A549 (cell line): ENCODE results near the gene ENDOG. TPM values are rescaled to one million over a fixed set of nuclear protein-coding genes. Genes with fewer than 3 reads are reported as not detected.

Experiments
- ATAC-seq, 2 experiments: fragments of 200-7000 bp in 1 of 2; fragments of >200 bp in 1 of 2; cut with Nextera tagmentation in 1 of 2; cut with Tn5 transposase in 1 of 2; 3 replicates each; pipeline versions ENCODE4 v1.8.0 to v1.9.1; 2018 to 2020; ENCODE audit warnings: mild to moderate bottlenecking in 1 of 2, moderate library complexity in 1 of 2
- CTCF ChIA-PET: fragments of 300-600 bp; sonication (Branson Sonifier 250); formaldehyde crosslinking; extraction: SDS; loops from one replicate; lab custom pipeline; 2021; ENCODE audit warnings: antibody characterized with exemption, inconsistent platforms; lab: Yijun Ruan, JAX
- POLR2A ChIA-PET: fragments of 350-600 bp; formaldehyde crosslinking; extraction: SDS; loops from one replicate; lab custom pipeline; 2021; ENCODE audit warnings: antibody characterized with exemption, inconsistent platforms; lab: Yijun Ruan, JAX
- DNase-seq, 2 experiments: peaks; one replicate each; pipeline versions ENCODE4 v3.0.0 to v3.0.0-alpha.2; 2011 to 2016; ENCODE audit warnings: low read depth in 1 of 2, low spot score in 1 of 2
- FAIRE-seq: peaks from 2 replicates; lab custom pipeline; 2011; peaks lifted over from hg19 to GRCh38; lab: Jason Lieb, UNC
- H3K27ac ChIP-seq, 2 experiments: fragments of >200 bp; sonication (Bioruptor Twin); formaldehyde crosslinking; 3 replicates each; pipeline ENCODE4 v1.5.1; 2016 to 2017
- H3K4me1 ChIP-seq: fragments of >200 bp; sonication (Bioruptor Twin); formaldehyde crosslinking; 3 replicates; pipeline ENCODE4 v1.6.1; 2016
- H3K4me2 ChIP-seq: fragments of >200 bp; sonication (Bioruptor Twin); formaldehyde crosslinking; 3 replicates; pipeline ENCODE4 v1.6.1; 2016
- H3K4me3 ChIP-seq: fragments of >200 bp; sonication (Bioruptor Twin); formaldehyde crosslinking; 3 replicates; pipeline ENCODE4 v1.5.1; 2016
- H3K9me3 ChIP-seq: fragments of >200 bp; sonication (Bioruptor Twin); formaldehyde crosslinking; 3 replicates; pipeline ENCODE4 v1.6.1; 2016
- ATOH8 ChIP-seq: fragments of 250-450 bp; sonication (Bioruptor Pico); IDR thresholded peaks from 2 replicates; pipeline ENCODE4 v1.5.0; 2020; ENCODE audit warnings: low read depth, mild to moderate bottlenecking, moderate library complexity
- CBX8 ChIP-seq: fragments of 200-600 bp; sonication (generic); IDR thresholded peaks from 2 replicates; pipeline ENCODE4 v1.6.1; 2016
- FOSB ChIP-seq: fragments of 250-450 bp; sonication (Bioruptor Pico); IDR thresholded peaks from 2 replicates; pipeline ENCODE4 v1.5.0; 2020; ENCODE audit warnings: mild to moderate bottlenecking, moderate library complexity
- FOXS1 ChIP-seq: fragments of 250-450 bp; sonication (Bioruptor Pico); IDR thresholded peaks from 2 replicates; pipeline ENCODE4 v1.5.0; 2020; ENCODE audit warnings: mild to moderate bottlenecking, moderate library complexity
- HDAC2 ChIP-seq: fragments of 200-600 bp; sonication (generic); IDR thresholded peaks from 2 replicates; pipeline ENCODE4 v1.6.1; 2016
- HMGXB4 ChIP-seq: fragments of 250-450 bp; sonication (Bioruptor Pico); IDR thresholded peaks from 2 replicates; pipeline ENCODE4 v1.5.0; 2021; ENCODE audit warnings: mild to moderate bottlenecking, moderate library complexity, borderline replicate concordance
- HOXB13 ChIP-seq: fragments of 250-450 bp; sonication (Bioruptor Pico); IDR thresholded peaks from 2 replicates; pipeline ENCODE4 v1.5.0; 2020; ENCODE audit warnings: low read depth, mild to moderate bottlenecking, moderate library complexity
- JUNB ChIP-seq: fragments of >200 bp; sonication (Bioruptor Twin); formaldehyde crosslinking; IDR thresholded peaks from 2 replicates; pipeline ENCODE4 v1.6.1; 2016
- MAZ ChIP-seq: fragments of 150-350 bp; IDR thresholded peaks from 2 replicates; pipeline ENCODE4 v1.6.1; 2014; ENCODE audit warnings: antibody characterized with exemption, low read depth, low read length, borderline replicate concordance
- MYC ChIP-seq: IDR thresholded peaks from 2 replicates; pipeline ENCODE4 v1.6.1; 2012; ENCODE audit warnings: mild to moderate bottlenecking, inconsistent platforms, low read length, improper control_type of control experiment, borderline replicate concordance
- NFE2L2 ChIP-seq: fragments of 150-350 bp; conservative IDR thresholded peaks from 2 replicates; pipeline ENCODE4 v1.6.1; 2014; ENCODE audit warnings: low read length
- NR3C1 ChIP-seq: fragments of >200 bp; sonication (Bioruptor Twin); formaldehyde crosslinking; IDR thresholded peaks from 3 replicates; pipeline ENCODE4 v1.6.1; 2017
- PBX3 ChIP-seq: IDR thresholded peaks from 2 replicates; pipeline ENCODE4 v1.6.1; 2012
- RCOR1 ChIP-seq: fragments of 150-350 bp; IDR thresholded peaks from 2 replicates; pipeline ENCODE4 v1.6.1; 2014; ENCODE audit warnings: antibody characterized with exemption, low read length, low read depth
- RNF2 ChIP-seq: fragments of 200-600 bp; sonication (generic); IDR thresholded peaks from 2 replicates; pipeline ENCODE4 v1.6.1; 2016; ENCODE audit warnings: low read depth, mild to moderate bottlenecking, antibody characterized with exemption, moderate library complexity, borderline replicate concordance
- SMC3 ChIP-seq: fragments of >200 bp; sonication (Bioruptor Twin); formaldehyde crosslinking; IDR thresholded peaks from 3 replicates; pipeline ENCODE4 v1.6.1; 2018; ENCODE audit warnings: inconsistent platforms
- USF2 ChIP-seq: fragments of 450-650 bp; IDR thresholded peaks from 2 replicates; pipeline ENCODE4 v1.6.1; 2014; ENCODE audit warnings: antibody characterized with exemption
- ZNF302 ChIP-seq: fragments of 250-450 bp; sonication (Bioruptor Pico); IDR thresholded peaks from 2 replicates; pipeline ENCODE4 v1.9.0; 2021; ENCODE audit warnings: inconsistent platforms, mild to moderate bottlenecking, moderate library complexity
- ZSCAN20 ChIP-seq: fragments of 250-450 bp; sonication (Bioruptor Pico); IDR thresholded peaks from 2 replicates; pipeline ENCODE4 v1.8.0; 2022; ENCODE audit warnings: mild to moderate bottlenecking, moderate library complexity
- WGBS: methylation state at CpG from one replicate; pipeline ENCODE4 v1.1.6; 2017; ENCODE audit errors: missing lambda C conversion rate; 5-methylcytosine and 5-hydroxymethylcytosine counted together
- polyA plus RNA-seq, 4 experiments: library from polyadenylated mRNA; depleted of rRNA in 3 of 4; stranded (reverse); fragments of >200 nt; fragmentation: RNase III in 1 of 4; extraction: RNeasy Plus Mini Kit Qiagen cat#74134 plus additional on column Dnase treatment in 1 of 4; gene quantifications; 2 replicates in 3 of 4; 3 replicates in 1 of 4; pipeline ENCODE4 v1.2.3, GENCODE V29; 2011 to 2017

The ENDOG gene
- polyA plus RNA-seq, 2 of the 4 experiments (the other 2 are of a cell fraction) = 12.8 to 18.6 TPM

GRCh38 chr9:128770286-128771030 lies 47.8 kb upstream of the ENDOG start:
- H3K4me1 ChIP-seq = peaks cover 10% of the 10 kb centered on the region; the same call in 2 of the 3 replicates
- FAIRE-seq (no peak), ATAC-seq (no peak), DNase-seq (no peak)
- no peaks in the 10 kb centered on the region for H3K9me3 ChIP-seq
- CTCF ChIA-PET = interaction anchor here (0.9 to 1.7 kb wide), 4 partner anchors 36 to 48 kb away, joined by 5 to 6 read pairs (median 6); partner anchors contain the start of gene ENDOG
- POLR2A ChIA-PET = interaction anchor here (0.6 to 1.5 kb wide), 2 partner anchors 18 to 1776 kb away, joined by 4 read pairs; no protein-coding TSS in a partner anchor
- no peak overlapping the region; a peak in 1 of 6 replicates for H3K27ac ChIP-seq
- TF ChIP-seq USF2 = no peak
- no peak for TF ChIP-seq RCOR1
- TF ChIP-seq JUNB = no peak
- no peak for TF ChIP-seq MAZ
- TF ChIP-seq HDAC2 = no peak
- no peak for TF ChIP-seq FOSB (CRISPR knock-in tag)
- TF ChIP-seq FOXS1 (CRISPR knock-in tag) = no peak
- no peak for TF ChIP-seq SMC3
- TF ChIP-seq RNF2 = no peak
- TF ChIP-seq NFE2L2 = no peak
- no peak for TF ChIP-seq CBX8
- TF ChIP-seq HMGXB4 (CRISPR knock-in tag) = no peak
- TF ChIP-seq ATOH8 = no peak
- 85% methylated on average over 11 of the region's 11 CpGs for WGBS
- H3K4me3 ChIP-seq = peak overlapping the region; percentile 76
- H3K4me2 ChIP-seq = peak overlapping the region; percentile 85

GRCh38 chr9:128771094-128771721 lies 47.1 kb upstream of the ENDOG start:
- 6% methylated on average over 23 of the region's 28 CpGs for WGBS
- ATAC-seq (peak; percentile 49 to 63), DNase-seq (no peak), FAIRE-seq (no peak)
- TF ChIP-seq MYC (no peak), RCOR1 (no peak), HOXB13 (no peak), ZSCAN20 (CRISPR knock-in tag) (no peak), NR3C1 (no peak), NFE2L2 (no peak), PBX3 (no peak), RNF2 (no peak), ZNF302 (no peak)
- Histone ChIP-seq H3K4me1 (peaks cover 5% of the 10 kb centered on the region; the same call in 1 of the 3 replicates), H3K27ac (peak overlapping the region; percentile 87 to 96), H3K4me2 (peak overlapping the region; percentile 85), H3K4me3 (peak overlapping the region; percentile 76), H3K9me3 (peaks cover 6% of the 10 kb centered on the region)
- ChIA-PET POLR2A (interaction anchor here (0.6 to 1.5 kb wide), 3 partner anchors 8 to 1775 kb away, joined by 3 to 4 read pairs (median 4); no protein-coding TSS in a partner anchor), CTCF (interaction anchor here (0.9 to 2.4 kb wide), 5 partner anchors 37 to 69 kb away, joined by 5 to 6 read pairs (median 6); partner anchors contain the start of genes ENDOG and PKN3)
